ENCODE measurements around the gene ADAMTS4.
A peak's percentile ranks its signal among the peaks of the same experiment; 100 is the strongest.

The ADAMTS4 gene

GRCh38 chr1:161219078-161219892 lies 20.4 kb upstream of the ADAMTS4 start:
- no peak overlapping the region for H3K27ac ChIP-seq (ENCODE audit: low read depth, low read length)
- H3K27me3 ChIP-seq (ENCODE audit: control insufficient read depth in 1 of 2, insufficient read depth in 2 of 2, low read length in 2 of 2): no peaks in the 10 kb centered on the region
- peaks cover 19 to 40% of the 10 kb centered on the region in 2 donors for H3K4me1 ChIP-seq (ENCODE audit: control insufficient read depth in 1 of 2, insufficient read depth in 2 of 2, low read length in 2 of 2)
- H3K36me3 ChIP-seq (ENCODE audit: control insufficient read depth in 1 of 2, insufficient read depth in 2 of 2, low read length in 2 of 2): peaks cover 0 to 9% of the 10 kb centered on the region in 2 donors
- no peak overlapping the region for H3K9ac ChIP-seq (ENCODE audit: low read depth in 1 of 2, low read length in 2 of 2)
- no peak overlapping the region for H3K4me3 ChIP-seq (ENCODE audit: low read depth in 1 of 2, low read length in 2 of 2)
- H3K9me3 ChIP-seq (ENCODE audit: control insufficient read depth in 1 of 2, low read length in 2 of 2): no peaks in the 10 kb centered on the region

GRCh38 chr1:161218301-161219077 lies 19.6 kb upstream of the ADAMTS4 start:
- H3K9me3 ChIP-seq (ENCODE audit: control insufficient read depth in 1 of 2, low read length in 2 of 2): no peaks in the 10 kb centered on the region
- H3K4me1 ChIP-seq (ENCODE audit: control insufficient read depth in 1 of 2, insufficient read depth in 2 of 2, low read length in 2 of 2): peaks cover 14 to 32% of the 10 kb centered on the region in 2 donors
- no peak overlapping the region for H3K27ac ChIP-seq (ENCODE audit: low read depth, low read length)
- peaks cover 6 to 17% of the 10 kb centered on the region in 2 donors for H3K36me3 ChIP-seq (ENCODE audit: control insufficient read depth in 1 of 2, insufficient read depth in 2 of 2, low read length in 2 of 2)
- no peak overlapping the region for H3K4me3 ChIP-seq (ENCODE audit: low read depth in 1 of 2, low read length in 2 of 2)
- no peak overlapping the region for H3K9ac ChIP-seq (ENCODE audit: low read depth in 1 of 2, low read length in 2 of 2)
- no peaks in the 10 kb centered on the region for H3K27me3 ChIP-seq (ENCODE audit: control insufficient read depth in 1 of 2, insufficient read depth in 2 of 2, low read length in 2 of 2)

GRCh38 chr1:161217831-161218230 lies 19.0 kb upstream of the ADAMTS4 start:
- Histone ChIP-seq H3K9me3 (ENCODE audit: control insufficient read depth in 1 of 2, low read length in 2 of 2) (no peaks in the 10 kb centered on the region), H3K27ac (ENCODE audit: low read depth, low read length) (peak overlapping the region; percentile 11), H3K36me3 (ENCODE audit: control insufficient read depth in 1 of 2, insufficient read depth in 2 of 2, low read length in 2 of 2) (peaks cover 12 to 24% of the 10 kb centered on the region in 2 donors), H3K4me3 (ENCODE audit: low read depth in 1 of 2, low read length in 2 of 2) (no peak overlapping the region), H3K27me3 (ENCODE audit: control insufficient read depth in 1 of 2, insufficient read depth in 2 of 2, low read length in 2 of 2) (no peaks in the 10 kb centered on the region), H3K4me1 (ENCODE audit: control insufficient read depth in 1 of 2, insufficient read depth in 2 of 2, low read length in 2 of 2) (peaks cover 10 to 29% of the 10 kb centered on the region in 2 donors), H3K9ac (ENCODE audit: low read depth in 1 of 2, low read length in 2 of 2) (no peak overlapping the region)

GRCh38 chr1:161216945-161217712 lies 18.3 kb upstream of the ADAMTS4 start:
- Histone ChIP-seq H3K27me3 (ENCODE audit: control insufficient read depth in 1 of 2, insufficient read depth in 2 of 2, low read length in 2 of 2) (no peaks in the 10 kb centered on the region), H3K9ac (ENCODE audit: low read depth in 1 of 2, low read length in 2 of 2) (peak overlapping the region in 1 of 2 donors; percentile 24), H3K9me3 (ENCODE audit: control insufficient read depth in 1 of 2, low read length in 2 of 2) (no peaks in the 10 kb centered on the region), H3K27ac (ENCODE audit: low read depth, low read length) (peak overlapping the region; percentile 71), H3K4me1 (ENCODE audit: control insufficient read depth in 1 of 2, insufficient read depth in 2 of 2, low read length in 2 of 2) (peaks cover 10 to 29% of the 10 kb centered on the region in 2 donors), H3K36me3 (ENCODE audit: control insufficient read depth in 1 of 2, insufficient read depth in 2 of 2, low read length in 2 of 2) (peaks cover 15 to 30% of the 10 kb centered on the region in 2 donors), H3K4me3 (ENCODE audit: low read depth in 1 of 2, low read length in 2 of 2) (peak overlapping the region; percentile 1 to 17)

GRCh38 chr1:161215076-161215475 lies 16.2 kb upstream of the ADAMTS4 start, which contains the start of gene FCER1G:
FCER1G (plus strand) TSS chr1:161215295; CDS start chr1:161215322, 27 bp downstream.
- H3K4me3 ChIP-seq (ENCODE audit: low read depth in 1 of 2, low read length in 2 of 2): peak within 1 kb of the TSS; percentile 46 to 65
- H3K27ac ChIP-seq (ENCODE audit: low read depth, low read length): peak within 1 kb of the TSS; percentile 20
- H3K36me3 ChIP-seq (ENCODE audit: control insufficient read depth in 1 of 2, insufficient read depth in 2 of 2, low read length in 2 of 2): peaks cover 30 to 51% of the 10 kb centered on the region in 2 donors

GRCh38 chr1:161214369-161214768 lies 15.5 kb upstream of the ADAMTS4 start:
- Histone ChIP-seq H3K36me3 (ENCODE audit: control insufficient read depth in 1 of 2, insufficient read depth in 2 of 2, low read length in 2 of 2) (peaks cover 35 to 58% of the 10 kb centered on the region in 2 donors), H3K4me1 (ENCODE audit: control insufficient read depth in 1 of 2, insufficient read depth in 2 of 2, low read length in 2 of 2) (peaks cover 15 to 27% of the 10 kb centered on the region in 2 donors), H3K27me3 (ENCODE audit: control insufficient read depth in 1 of 2, insufficient read depth in 2 of 2, low read length in 2 of 2) (no peaks in the 10 kb centered on the region), H3K9ac (ENCODE audit: low read depth in 1 of 2, low read length in 2 of 2) (no peak overlapping the region), H3K9me3 (ENCODE audit: control insufficient read depth in 1 of 2, low read length in 2 of 2) (no peaks in the 10 kb centered on the region), H3K27ac (ENCODE audit: low read depth, low read length) (no peak overlapping the region), H3K4me3 (ENCODE audit: low read depth in 1 of 2, low read length in 2 of 2) (no peak overlapping the region)

More at GRCh38 chr1:161215076-161215475, 16.2 kb upstream of the ADAMTS4 start, which contains the start of gene FCER1G:
- no peaks in the 10 kb centered on the region for H3K27me3 ChIP-seq (ENCODE audit: control insufficient read depth in 1 of 2, insufficient read depth in 2 of 2, low read length in 2 of 2)
- H3K4me1 ChIP-seq (ENCODE audit: control insufficient read depth in 1 of 2, insufficient read depth in 2 of 2, low read length in 2 of 2): peaks cover 11 to 31% of the 10 kb centered on the region in 2 donors
- no peak within 1 kb of the TSS for H3K9ac ChIP-seq (ENCODE audit: low read depth in 1 of 2, low read length in 2 of 2)
- no peaks in the 10 kb centered on the region for H3K9me3 ChIP-seq (ENCODE audit: control insufficient read depth in 1 of 2, low read length in 2 of 2)

GRCh38 chr1:161209790-161210409 lies 11.0 kb upstream of the ADAMTS4 start:
- no peaks in the 10 kb centered on the region for H3K9me3 ChIP-seq (ENCODE audit: control insufficient read depth in 1 of 2, low read length in 2 of 2)
- H3K4me3 ChIP-seq (ENCODE audit: low read depth in 1 of 2, low read length in 2 of 2): no peak overlapping the region
- peaks cover 52 to 86% of the 10 kb centered on the region in 2 donors for H3K36me3 ChIP-seq (ENCODE audit: control insufficient read depth in 1 of 2, insufficient read depth in 2 of 2, low read length in 2 of 2)
- no peaks in the 10 kb centered on the region for H3K27me3 ChIP-seq (ENCODE audit: control insufficient read depth in 1 of 2, insufficient read depth in 2 of 2, low read length in 2 of 2)
- no peak overlapping the region for H3K27ac ChIP-seq (ENCODE audit: low read depth, low read length)
- peaks cover 5 to 12% of the 10 kb centered on the region in 2 donors for H3K4me1 ChIP-seq (ENCODE audit: control insufficient read depth in 1 of 2, insufficient read depth in 2 of 2, low read length in 2 of 2)
- H3K9ac ChIP-seq (ENCODE audit: low read depth in 1 of 2, low read length in 2 of 2): no peak overlapping the region

GRCh38 chr1:161207173-161207572 lies 8.3 kb upstream of the ADAMTS4 start:
- Histone ChIP-seq H3K9me3 (ENCODE audit: control insufficient read depth in 1 of 2, low read length in 2 of 2) (no peaks in the 10 kb centered on the region), H3K27ac (ENCODE audit: low read depth, low read length) (peak overlapping the region; percentile 47), H3K27me3 (ENCODE audit: control insufficient read depth in 1 of 2, insufficient read depth in 2 of 2, low read length in 2 of 2) (no peaks in the 10 kb centered on the region), H3K9ac (ENCODE audit: low read depth in 1 of 2, low read length in 2 of 2) (no peak overlapping the region), H3K36me3 (ENCODE audit: control insufficient read depth in 1 of 2, insufficient read depth in 2 of 2, low read length in 2 of 2) (peaks cover 48 to 69% of the 10 kb centered on the region in 2 donors), H3K4me1 (ENCODE audit: control insufficient read depth in 1 of 2, insufficient read depth in 2 of 2, low read length in 2 of 2) (peaks cover 13 to 24% of the 10 kb centered on the region in 2 donors), H3K4me3 (ENCODE audit: low read depth in 1 of 2, low read length in 2 of 2) (no peak overlapping the region)

GRCh38 chr1:161206411-161207140 lies 7.7 kb upstream of the ADAMTS4 start:
- Histone ChIP-seq H3K27ac (ENCODE audit: low read depth, low read length) (peak overlapping the region; percentile 47), H3K9ac (ENCODE audit: low read depth in 1 of 2, low read length in 2 of 2) (no peak overlapping the region), H3K9me3 (ENCODE audit: control insufficient read depth in 1 of 2, low read length in 2 of 2) (no peaks in the 10 kb centered on the region), H3K4me3 (ENCODE audit: low read depth in 1 of 2, low read length in 2 of 2) (no peak overlapping the region), H3K27me3 (ENCODE audit: control insufficient read depth in 1 of 2, insufficient read depth in 2 of 2, low read length in 2 of 2) (no peaks in the 10 kb centered on the region), H3K36me3 (ENCODE audit: control insufficient read depth in 1 of 2, insufficient read depth in 2 of 2, low read length in 2 of 2) (peaks cover 43 to 63% of the 10 kb centered on the region in 2 donors), H3K4me1 (ENCODE audit: control insufficient read depth in 1 of 2, insufficient read depth in 2 of 2, low read length in 2 of 2) (peaks cover 17 to 28% of the 10 kb centered on the region in 2 donors)

Measured in duodenal mucosa (tissue), 2 donors.